Upper lobe of right lung (tissue), 1 donor: ENCODE results near the gene SCUBE1. TPM values are rescaled to one million over a fixed set of nuclear protein-coding genes. Genes with fewer than 3 reads are reported as not detected.
A peak's percentile ranks its signal among the peaks of the same experiment; 100 is the strongest.

Experiments
- ATAC-seq: fragments of 200-7000 bp; cut with Tn5 transposase; one replicate; pipeline ENCODE4 v1.9.1; 2020; ENCODE audit warnings: mild to moderate bottlenecking, moderate library complexity
- DNase-seq: peaks from one replicate; pipeline ENCODE4 v3.0.0-alpha.2; 2020
- H3K27ac ChIP-seq: fragments of 200-600 bp; one replicate; pipeline ENCODE4 v1.8.0; 2022
- H3K27me3 ChIP-seq: fragments of 200-600 bp; one replicate; pipeline ENCODE4 v1.8.0; 2022; ENCODE audit warnings: mild to moderate bottlenecking
- H3K36me3 ChIP-seq: fragments of 200-600 bp; one replicate; pipeline ENCODE4 v1.8.0; 2022
- H3K4me1 ChIP-seq: fragments of 200-600 bp; one replicate; pipeline ENCODE4 v1.8.0; 2022
- H3K4me3 ChIP-seq: fragments of 200-600 bp; one replicate; pipeline ENCODE4 v1.8.0; 2022; ENCODE audit warnings: mild to moderate bottlenecking
- H3K9me3 ChIP-seq: fragments of 200-600 bp; one replicate; pipeline ENCODE4 v1.8.0; 2022
- intact Hi-C: fragments of 100-400 bp; cut with DNase I; formaldehyde crosslinking; loops from one replicate; pipeline ENCODE4 v1.11.0; 2022
- total RNA-seq: library from RNA; stranded (reverse); fragmentation: NEBNext Ultra II Directional; extraction: Animal tissue kit (Norgen Biotek cat#: 25700); gene quantifications from one replicate; pipeline ENCODE4 v1.2.1, GENCODE V29; 2021
- TF ChIP-seq, protein P1 (sequence below): fragments of 200-600 bp; IDR thresholded peaks from one replicate; pipeline ENCODE4 v1.8.0; 2022; ENCODE audit warnings: antibody characterized with exemption
- donor health status: DM: no; HTN: yes; CAD: no; lungs with severe emphysema.

The SCUBE1 gene
- total RNA-seq, 1 donor from 2014 or later, result 36.0 TPM

DNA sequence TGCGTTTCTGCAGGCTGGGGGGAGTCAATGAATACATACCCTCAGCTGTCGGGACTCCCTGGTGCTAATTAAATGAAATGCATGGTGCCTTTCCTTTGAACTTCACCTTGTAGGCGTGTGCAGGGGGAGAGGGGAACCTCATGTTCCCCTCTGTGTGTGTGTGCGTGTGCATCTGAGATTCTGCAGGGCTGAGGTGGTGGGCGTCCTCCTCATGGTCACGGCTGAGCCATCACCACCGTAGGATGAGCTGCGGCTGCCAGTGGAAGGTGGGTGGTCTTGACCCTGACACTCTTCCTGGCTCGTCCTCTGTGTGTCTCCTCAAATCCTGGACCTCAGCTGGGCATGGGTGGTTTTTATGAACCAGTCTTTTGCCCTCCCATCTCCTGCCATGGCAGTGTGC is 103.2 kb downstream of the SCUBE1 start:
- ATAC-seq, result no peak
- intact Hi-C loops, result no loop called here
- H3K27me3 ChIP-seq, result no peaks in the 10 kb centered on the region
- no peaks in the 10 kb centered on the region for H3K9me3 ChIP-seq
- H3K4me1 ChIP-seq, result peaks cover 37% of the 10 kb centered on the region
- no peak overlapping the region for H3K4me3 ChIP-seq
- no peak for DNase-seq
- H3K27ac ChIP-seq, result no peak overlapping the region
- H3K36me3 ChIP-seq, result no peaks in the 10 kb centered on the region
- TF ChIP-seq, protein P1, sequence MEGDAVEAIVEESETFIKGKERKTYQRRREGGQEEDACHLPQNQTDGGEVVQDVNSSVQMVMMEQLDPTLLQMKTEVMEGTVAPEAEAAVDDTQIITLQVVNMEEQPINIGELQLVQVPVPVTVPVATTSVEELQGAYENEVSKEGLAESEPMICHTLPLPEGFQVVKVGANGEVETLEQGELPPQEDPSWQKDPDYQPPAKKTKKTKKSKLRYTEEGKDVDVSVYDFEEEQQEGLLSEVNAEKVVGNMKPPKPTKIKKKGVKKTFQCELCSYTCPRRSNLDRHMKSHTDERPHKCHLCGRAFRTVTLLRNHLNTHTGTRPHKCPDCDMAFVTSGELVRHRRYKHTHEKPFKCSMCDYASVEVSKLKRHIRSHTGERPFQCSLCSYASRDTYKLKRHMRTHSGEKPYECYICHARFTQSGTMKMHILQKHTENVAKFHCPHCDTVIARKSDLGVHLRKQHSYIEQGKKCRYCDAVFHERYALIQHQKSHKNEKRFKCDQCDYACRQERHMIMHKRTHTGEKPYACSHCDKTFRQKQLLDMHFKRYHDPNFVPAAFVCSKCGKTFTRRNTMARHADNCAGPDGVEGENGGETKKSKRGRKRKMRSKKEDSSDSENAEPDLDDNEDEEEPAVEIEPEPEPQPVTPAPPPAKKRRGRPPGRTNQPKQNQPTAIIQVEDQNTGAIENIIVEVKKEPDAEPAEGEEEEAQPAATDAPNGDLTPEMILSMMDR, result no peak

- peaks cover 37% of the 10 kb centered on the region for H3K4me1 ChIP-seq
- intact Hi-C loops, result no loop called here
- DNase-seq (no peak), ATAC-seq (no peak)
- no peaks in the 10 kb centered on the region for H3K27me3 ChIP-seq
- H3K36me3 ChIP-seq, result no peaks in the 10 kb centered on the region
- no peak overlapping the region for H3K4me3 ChIP-seq
- TF ChIP-seq, protein P1, result no peak
- H3K27ac ChIP-seq, result no peak overlapping the region
- no peaks in the 10 kb centered on the region for H3K9me3 ChIP-seq
These were observed 103.9 kb downstream of the SCUBE1 start for GRCh38 chr22:43239193-43239780.

DNA sequence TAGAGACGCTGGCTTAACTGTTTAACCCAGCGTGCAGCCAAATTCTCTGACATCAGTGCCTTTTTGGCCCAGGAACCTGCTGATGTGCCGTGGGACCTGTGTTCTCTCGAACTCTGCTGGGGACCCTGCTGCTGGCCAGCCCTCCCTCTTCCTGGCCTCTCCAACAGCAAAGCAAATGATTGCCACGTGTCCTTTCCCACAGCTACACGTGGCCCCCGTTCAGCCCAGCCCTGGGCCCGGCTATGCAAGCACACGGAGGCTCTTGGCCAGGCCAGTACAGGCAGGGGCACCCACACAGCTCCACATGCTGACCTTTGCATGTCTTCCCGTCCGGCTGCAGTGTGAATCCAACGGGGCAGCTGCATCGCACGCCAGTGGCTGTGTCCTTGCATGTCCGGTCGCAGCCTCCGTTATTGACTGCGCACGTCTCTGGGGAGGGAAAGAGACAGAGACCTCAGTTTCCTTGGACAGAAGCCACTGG is 104.6 kb downstream of the SCUBE1 start:
- H3K27ac ChIP-seq, result no peak overlapping the region
- TF ChIP-seq, protein P1, result no peak
- H3K4me3 ChIP-seq, result no peak overlapping the region
- no peak for ATAC-seq
- no peaks in the 10 kb centered on the region for H3K27me3 ChIP-seq
- no peaks in the 10 kb centered on the region for H3K36me3 ChIP-seq
- intact Hi-C loops, result no loop called here
- no peak for DNase-seq
- H3K9me3 ChIP-seq, result no peaks in the 10 kb centered on the region
- peaks cover 37% of the 10 kb centered on the region for H3K4me1 ChIP-seq

DNA sequence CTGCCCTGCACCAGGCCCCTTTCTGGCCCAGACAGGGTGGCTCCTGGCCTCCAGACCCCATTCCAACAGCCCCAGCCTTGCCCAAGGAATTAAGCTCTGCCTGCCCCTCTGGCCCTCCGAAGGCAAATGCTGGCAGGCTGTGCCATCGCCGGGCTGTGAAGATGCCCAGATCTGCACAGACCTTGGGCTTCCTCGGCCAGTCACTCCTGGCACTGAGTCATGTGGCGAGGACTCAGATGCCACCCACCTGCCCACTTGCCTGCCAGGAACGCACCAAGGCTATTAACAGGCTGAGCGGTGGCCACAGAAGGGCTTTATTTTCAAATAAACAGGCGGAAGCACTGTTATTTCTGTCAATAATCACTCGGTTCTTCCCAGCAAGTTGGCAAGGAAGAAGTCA is 105.9 kb downstream of the SCUBE1 start:
- DNase-seq (no peak), ATAC-seq (no peak)
- intact Hi-C loops, result no loop called here
- H3K9me3 ChIP-seq, result no peaks in the 10 kb centered on the region
- H3K27me3 ChIP-seq, result no peaks in the 10 kb centered on the region
- H3K27ac ChIP-seq, result no peak overlapping the region
- H3K4me1 ChIP-seq, result peaks cover 37% of the 10 kb centered on the region
- H3K36me3 ChIP-seq, result no peaks in the 10 kb centered on the region
- TF ChIP-seq, protein P1, result no peak
- H3K4me3 ChIP-seq, result no peak overlapping the region

GRCh38 chr22:43236411-43237166 is 106.6 kb downstream of the SCUBE1 start:
- H3K4me1 ChIP-seq, result peaks cover 37% of the 10 kb centered on the region
- H3K9me3 ChIP-seq, result no peaks in the 10 kb centered on the region
- peak; percentile 66 for ATAC-seq
- intact Hi-C loops, result no loop called here
- no peak overlapping the region for H3K27ac ChIP-seq
- H3K27me3 ChIP-seq, result no peaks in the 10 kb centered on the region
- TF ChIP-seq, protein P1, result no peak
- DNase-seq, result peak; percentile 88
- H3K36me3 ChIP-seq, result no peaks in the 10 kb centered on the region
- H3K4me3 ChIP-seq, result no peak overlapping the region
